H7 (cell line): ENCODE results near the gene IL21R. TPM values are rescaled to one million over a fixed set of nuclear protein-coding genes. Genes with fewer than 3 reads are reported as not detected.
A peak's percentile ranks its signal among the peaks of the same experiment; 100 is the strongest.

Source experiments
- DNase-seq: peaks from one replicate; pipeline ENCODE4 v3.0.0; 2012
- H3K27me3 ChIP-seq: 2 replicates; pipeline ENCODE4 v1.6.0; 2011; ENCODE audit warnings: mild to moderate bottlenecking, low read length; ENCODE audit not compliant: control insufficient read depth, insufficient read depth
- H3K36me3 ChIP-seq: replicated peaks from 2 replicates; pipeline ENCODE4 v1.5.1; 2011; ENCODE audit warnings: low read length; ENCODE audit not compliant: control insufficient read depth, insufficient read depth
- H3K4me3 ChIP-seq: 2 replicates; pipeline ENCODE4 v1.5.1; 2011; ENCODE audit warnings: low read depth, mild to moderate bottlenecking, control low read depth, low read length, moderate library complexity; ENCODE audit not compliant: insufficient read depth
- total RNA-seq: library from RNA; depleted of rRNA; stranded (reverse); fragments of >200 nt; shearing (Covaris generic); gene quantifications from 2 replicates; pipeline ENCODE4 v1.2.3, GENCODE V29; 2014; rRNA removed

IL21R gene
- 0.07 and 0.73 TPM in 2 replicates for total RNA-seq

DNA sequence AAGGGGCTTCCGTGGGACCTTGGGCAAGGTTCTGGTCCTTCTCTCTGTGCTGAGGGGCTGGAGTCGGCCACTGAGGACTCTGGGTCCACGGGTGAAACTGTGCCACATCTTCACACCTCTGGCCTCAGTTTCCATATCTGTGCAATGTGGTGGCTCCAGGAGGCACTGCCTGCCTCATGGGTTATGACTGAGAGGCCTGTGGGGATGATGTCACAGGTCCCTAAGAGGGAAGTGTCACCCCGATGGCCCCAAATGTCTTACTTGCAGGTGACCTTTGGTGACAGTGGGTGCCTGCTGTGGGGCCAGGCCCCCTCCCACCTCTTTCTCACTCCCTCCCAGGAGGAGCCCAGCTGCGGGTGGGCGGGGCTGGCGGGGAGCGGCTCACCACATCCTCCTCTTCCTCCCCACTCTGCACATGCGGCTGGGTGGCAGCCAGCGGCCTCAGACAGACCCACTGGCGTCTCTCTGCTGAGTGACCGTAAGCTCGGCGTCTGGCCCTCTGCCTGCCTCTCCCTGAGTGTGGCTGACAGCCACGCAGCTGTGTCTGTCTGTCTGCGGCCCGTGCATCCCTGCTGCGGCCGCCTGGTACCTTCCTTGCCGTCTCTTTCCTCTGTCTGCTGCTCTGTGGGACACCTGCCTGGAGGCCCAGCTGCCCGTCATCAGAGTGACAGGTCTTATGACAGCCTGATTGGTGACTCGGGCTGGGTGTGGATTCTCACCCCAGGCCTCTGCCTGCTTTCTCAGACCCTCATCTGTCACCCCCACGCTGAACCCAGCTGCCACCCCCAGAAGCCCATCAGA lies at the start of gene IL21R:
TSS of gene IL21R (plus strand) at position 407 of the 801 bp plus-strand sequence. CDS start 27,898 bp downstream, outside the sequence.
- Histone ChIP-seq H3K36me3 (no peaks in the 10 kb centered on the region), H3K4me3 (no peak within 1 kb of the TSS), H3K27me3 (no peaks in the 10 kb centered on the region)
- peak; percentile 52 for DNase-seq

DNA sequence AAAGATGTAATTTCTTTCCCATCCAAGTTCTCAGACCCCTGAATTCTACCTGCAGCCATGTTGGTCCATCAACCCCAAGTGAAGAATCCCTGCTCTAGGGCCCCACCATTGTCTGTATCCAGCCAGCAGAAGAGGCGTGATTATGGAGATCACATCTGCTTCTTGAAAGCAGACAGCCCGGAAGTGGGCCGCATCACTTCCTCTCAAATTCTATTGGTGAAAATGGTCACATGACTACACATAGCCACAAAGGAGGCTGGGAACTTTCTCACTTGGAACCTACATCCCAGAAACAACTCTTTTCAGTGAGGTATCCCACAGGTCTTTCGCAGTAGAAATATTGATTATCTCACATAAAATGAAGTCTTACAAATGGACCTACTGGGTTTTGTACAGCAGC lies 48.1 kb upstream of the IL21R start:
- no peak for DNase-seq
- Histone ChIP-seq H3K4me3 (no peak overlapping the region), H3K27me3 (no peaks in the 10 kb centered on the region), H3K36me3 (peaks cover 5% of the 10 kb centered on the region)

DNA sequence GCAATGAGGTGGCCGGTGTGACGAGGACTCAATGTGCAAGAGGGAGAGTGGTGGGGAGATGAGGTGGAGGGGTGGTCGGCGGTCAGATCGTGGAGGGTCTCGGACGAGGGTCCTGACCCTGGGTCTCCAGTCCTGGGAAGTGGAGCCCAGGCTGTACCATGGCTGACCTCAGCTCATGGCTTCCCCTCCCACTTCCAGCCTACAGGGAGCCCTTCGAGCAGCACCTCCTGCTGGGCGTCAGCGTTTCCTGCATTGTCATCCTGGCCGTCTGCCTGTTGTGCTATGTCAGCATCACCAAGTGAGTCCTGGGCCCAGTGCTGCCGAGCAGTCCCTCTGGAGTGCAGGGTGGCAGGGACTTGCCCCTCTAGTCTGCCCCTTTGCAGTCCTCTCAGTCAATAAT lies 46.4 kb upstream of the IL21R start:
- peak; percentile 76 for DNase-seq
- Histone ChIP-seq H3K36me3 (peaks cover 6% of the 10 kb centered on the region), H3K27me3 (no peaks in the 10 kb centered on the region), H3K4me3 (no peak overlapping the region)

DNA sequence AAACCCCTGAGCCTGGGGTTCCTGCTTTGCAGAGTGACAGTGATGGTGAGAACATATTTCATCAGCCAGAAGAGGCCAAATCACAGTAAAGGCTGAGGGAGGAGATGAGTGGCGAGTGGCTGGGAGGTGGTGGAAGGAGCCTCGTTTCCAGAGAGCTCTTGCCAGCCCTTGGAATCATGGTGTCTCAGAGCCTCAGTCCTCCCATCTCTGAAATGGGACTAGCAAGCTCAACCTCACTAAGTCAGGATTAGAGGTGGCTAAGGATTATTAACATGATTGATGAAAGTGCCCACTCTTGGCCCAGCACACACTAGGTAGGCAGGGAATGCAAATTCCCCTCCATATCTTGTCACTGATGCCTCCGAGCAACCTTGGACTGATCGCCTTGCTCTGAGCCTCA lies 45.2 kb upstream of the IL21R start:
- H3K4me3 ChIP-seq, result no peak overlapping the region
- H3K36me3 ChIP-seq, result peaks cover 7% of the 10 kb centered on the region
- no peak for DNase-seq
- H3K27me3 ChIP-seq, result no peaks in the 10 kb centered on the region

DNA sequence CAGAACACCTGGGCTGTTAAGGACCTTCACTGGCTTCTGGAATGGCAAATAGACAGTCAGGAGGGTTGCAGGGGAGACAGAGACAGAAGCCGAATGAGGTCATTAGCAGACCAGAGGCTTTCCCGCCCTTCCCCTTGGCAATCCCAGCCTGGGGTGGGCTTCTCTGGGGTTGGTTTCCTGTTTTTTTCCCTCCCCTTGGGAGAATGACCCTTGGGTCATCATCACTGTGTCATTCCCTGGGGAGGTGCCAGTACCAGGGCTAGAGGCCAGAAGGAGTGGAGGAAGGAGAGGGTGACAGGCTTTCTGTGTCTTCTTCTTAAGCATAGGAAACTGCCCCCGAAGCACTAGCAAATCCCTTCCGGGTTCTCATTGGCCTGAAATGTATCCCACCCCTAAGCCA lies 42.9 kb upstream of the IL21R start:
- Histone ChIP-seq H3K27me3 (no peaks in the 10 kb centered on the region), H3K36me3 (peaks cover 7% of the 10 kb centered on the region), H3K4me3 (no peak overlapping the region)
- DNase-seq, result no peak

DNA sequence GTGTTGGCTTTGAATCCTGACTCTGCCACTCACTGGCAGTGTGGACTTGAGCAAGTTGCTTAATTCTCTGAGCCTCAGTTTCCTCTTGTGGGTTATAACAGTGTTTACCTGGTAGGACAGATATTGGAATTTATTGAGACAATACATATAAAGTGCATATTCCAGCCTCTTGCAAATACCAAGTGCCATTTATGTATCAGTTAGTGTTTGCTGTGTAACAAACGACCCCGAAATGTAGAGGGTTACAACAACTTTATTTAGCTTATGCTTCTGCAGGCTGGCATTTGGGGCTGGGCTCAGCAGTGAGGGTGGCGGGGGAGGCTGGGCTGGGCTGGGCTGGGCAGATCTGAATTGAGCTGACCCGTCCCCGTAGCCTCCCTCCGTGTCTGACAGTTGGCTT lies 42.4 kb upstream of the IL21R start:
- H3K27me3 ChIP-seq, result no peaks in the 10 kb centered on the region
- peaks cover 7% of the 10 kb centered on the region for H3K36me3 ChIP-seq

DNA sequence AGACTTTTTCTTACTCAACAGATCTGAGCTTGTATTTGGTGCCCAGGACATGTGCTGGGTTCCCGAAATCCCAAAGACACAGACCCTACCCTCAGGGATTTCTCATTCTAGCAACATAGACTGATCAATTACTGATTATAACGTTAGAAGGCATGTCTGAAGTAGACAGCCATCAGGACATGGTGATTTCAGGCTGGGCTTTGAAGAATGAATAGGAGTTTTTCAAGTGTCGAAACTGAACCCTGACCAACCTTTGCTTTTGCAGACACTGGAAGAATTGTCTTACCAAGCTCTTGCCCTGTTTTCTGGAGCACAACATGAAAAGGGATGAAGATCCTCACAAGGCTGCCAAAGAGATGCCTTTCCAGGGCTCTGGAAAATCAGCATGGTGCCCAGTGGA lies 40.0 kb upstream of the IL21R start:
- no peaks in the 10 kb centered on the region for H3K27me3 ChIP-seq
- H3K4me3 ChIP-seq, result no peak overlapping the region
- peaks cover 7% of the 10 kb centered on the region for H3K36me3 ChIP-seq
- DNase-seq, result no peak

More for the DNA sequence above, 42.4 kb upstream of the IL21R start:
- no peak for DNase-seq
- H3K4me3 ChIP-seq, result no peak overlapping the region

DNA sequence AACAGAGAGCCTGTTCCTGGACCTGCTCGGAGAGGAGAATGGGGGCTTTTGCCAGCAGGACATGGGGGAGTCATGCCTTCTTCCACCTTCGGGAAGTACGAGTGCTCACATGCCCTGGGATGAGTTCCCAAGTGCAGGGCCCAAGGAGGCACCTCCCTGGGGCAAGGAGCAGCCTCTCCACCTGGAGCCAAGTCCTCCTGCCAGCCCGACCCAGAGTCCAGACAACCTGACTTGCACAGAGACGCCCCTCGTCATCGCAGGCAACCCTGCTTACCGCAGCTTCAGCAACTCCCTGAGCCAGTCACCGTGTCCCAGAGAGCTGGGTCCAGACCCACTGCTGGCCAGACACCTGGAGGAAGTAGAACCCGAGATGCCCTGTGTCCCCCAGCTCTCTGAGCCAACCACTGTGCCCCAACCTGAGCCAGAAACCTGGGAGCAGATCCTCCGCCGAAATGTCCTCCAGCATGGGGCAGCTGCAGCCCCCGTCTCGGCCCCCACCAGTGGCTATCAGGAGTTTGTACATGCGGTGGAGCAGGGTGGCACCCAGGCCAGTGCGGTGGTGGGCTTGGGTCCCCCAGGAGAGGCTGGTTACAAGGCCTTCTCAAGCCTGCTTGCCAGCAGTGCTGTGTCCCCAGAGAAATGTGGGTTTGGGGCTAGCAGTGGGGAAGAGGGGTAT lies 39.3 kb upstream of the IL21R start:
- no peaks in the 10 kb centered on the region for H3K27me3 ChIP-seq
- no peak overlapping the region for H3K4me3 ChIP-seq
- DNase-seq, result no peak
- peaks cover 7% of the 10 kb centered on the region for H3K36me3 ChIP-seq

DNA sequence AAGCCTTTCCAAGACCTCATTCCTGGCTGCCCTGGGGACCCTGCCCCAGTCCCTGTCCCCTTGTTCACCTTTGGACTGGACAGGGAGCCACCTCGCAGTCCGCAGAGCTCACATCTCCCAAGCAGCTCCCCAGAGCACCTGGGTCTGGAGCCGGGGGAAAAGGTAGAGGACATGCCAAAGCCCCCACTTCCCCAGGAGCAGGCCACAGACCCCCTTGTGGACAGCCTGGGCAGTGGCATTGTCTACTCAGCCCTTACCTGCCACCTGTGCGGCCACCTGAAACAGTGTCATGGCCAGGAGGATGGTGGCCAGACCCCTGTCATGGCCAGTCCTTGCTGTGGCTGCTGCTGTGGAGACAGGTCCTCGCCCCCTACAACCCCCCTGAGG lies 38.7 kb upstream of the IL21R start:
- Histone ChIP-seq H3K36me3 (peaks cover 7% of the 10 kb centered on the region), H3K27me3 (no peaks in the 10 kb centered on the region), H3K4me3 (no peak overlapping the region)
- peak; percentile 53 for DNase-seq

DNA sequence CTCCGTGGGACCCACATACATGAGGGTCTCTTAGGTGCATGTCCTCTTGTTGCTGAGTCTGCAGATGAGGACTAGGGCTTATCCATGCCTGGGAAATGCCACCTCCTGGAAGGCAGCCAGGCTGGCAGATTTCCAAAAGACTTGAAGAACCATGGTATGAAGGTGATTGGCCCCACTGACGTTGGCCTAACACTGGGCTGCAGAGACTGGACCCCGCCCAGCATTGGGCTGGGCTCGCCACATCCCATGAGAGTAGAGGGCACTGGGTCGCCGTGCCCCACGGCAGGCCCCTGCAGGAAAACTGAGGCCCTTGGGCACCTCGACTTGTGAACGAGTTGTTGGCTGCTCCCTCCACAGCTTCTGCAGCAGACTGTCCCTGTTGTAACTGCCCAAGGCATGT lies 38.2 kb upstream of the IL21R start:
- no peak overlapping the region for H3K4me3 ChIP-seq
- H3K27me3 ChIP-seq, result no peaks in the 10 kb centered on the region
- DNase-seq, result no peak
- peaks cover 7% of the 10 kb centered on the region for H3K36me3 ChIP-seq

DNA sequence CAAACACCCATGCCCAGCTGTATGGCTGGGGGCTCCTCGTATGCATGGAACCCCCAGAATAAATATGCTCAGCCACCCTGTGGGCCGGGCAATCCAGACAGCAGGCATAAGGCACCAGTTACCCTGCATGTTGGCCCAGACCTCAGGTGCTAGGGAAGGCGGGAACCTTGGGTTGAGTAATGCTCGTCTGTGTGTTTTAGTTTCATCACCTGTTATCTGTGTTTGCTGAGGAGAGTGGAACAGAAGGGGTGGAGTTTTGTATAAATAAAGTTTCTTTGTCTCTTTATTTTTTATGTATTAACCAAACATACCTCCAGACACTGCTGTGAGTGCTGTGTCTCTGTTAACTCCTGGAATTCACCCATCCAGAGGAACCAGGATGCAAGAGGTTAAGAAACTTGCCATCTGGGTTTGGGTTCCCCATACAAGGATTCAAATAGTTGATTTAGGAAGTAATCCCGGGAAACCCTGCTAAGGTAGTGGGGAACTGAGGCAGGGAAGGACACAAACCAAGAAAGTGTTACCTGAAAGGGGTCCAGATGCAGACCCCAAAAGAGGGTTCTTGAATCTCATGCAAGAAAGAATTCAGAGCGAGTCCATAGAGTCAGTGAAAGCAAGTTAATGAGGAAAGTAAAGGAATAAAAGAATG lies 37.4 kb upstream of the IL21R start:
- H3K4me3 ChIP-seq, result no peak overlapping the region
- peaks cover 5% of the 10 kb centered on the region for H3K36me3 ChIP-seq

DNA sequence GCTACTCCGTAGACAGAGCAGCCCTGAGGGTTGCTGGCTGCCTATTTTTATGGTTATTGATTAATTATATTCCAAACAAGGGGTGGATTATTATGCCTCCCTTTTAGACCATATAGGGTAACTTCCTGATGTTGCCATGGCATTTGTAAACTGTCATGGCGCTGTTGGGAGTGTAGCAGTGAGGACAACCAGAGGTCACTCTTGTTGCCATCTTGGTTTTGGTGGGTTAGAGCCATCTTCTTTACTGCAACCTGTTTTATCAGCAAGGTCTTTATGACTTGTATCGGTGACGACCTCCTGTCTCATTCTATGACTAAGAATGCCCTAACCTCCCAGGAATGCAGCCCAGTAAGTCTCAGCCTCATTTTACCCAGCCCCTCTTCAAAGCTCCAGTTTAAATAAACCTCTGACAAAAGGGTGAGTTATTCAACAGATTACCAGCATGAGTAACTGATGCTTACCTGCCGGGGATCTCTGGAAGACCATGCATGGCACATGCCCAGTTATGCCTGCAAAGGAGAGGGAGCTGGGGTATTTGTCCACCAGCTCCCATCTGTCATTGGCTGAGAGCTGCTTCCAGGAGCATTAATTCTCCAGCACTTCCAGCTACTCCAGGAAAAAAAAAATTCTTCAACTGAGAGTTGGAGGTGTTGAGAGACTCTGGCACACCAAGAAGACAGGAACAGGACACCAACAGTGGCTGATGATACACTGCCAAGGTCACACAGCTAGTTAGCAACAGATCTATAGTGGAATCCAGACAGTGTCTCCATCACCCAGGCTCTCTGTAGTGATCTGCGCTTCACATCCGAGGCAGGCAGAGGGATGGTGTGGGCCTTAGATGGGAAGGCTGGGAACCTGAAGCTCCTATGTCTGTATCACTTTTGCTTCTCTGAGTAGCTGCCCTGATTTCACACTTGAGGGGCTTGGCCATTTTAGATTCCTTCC lies 36.6 kb upstream of the IL21R start:
- Histone ChIP-seq H3K36me3 (peaks cover 5% of the 10 kb centered on the region), H3K4me3 (no peak overlapping the region), H3K27me3 (no peaks in the 10 kb centered on the region)
- DNase-seq, result no peak

More for the DNA sequence above, 37.4 kb upstream of the IL21R start:
- no peak for DNase-seq
- H3K27me3 ChIP-seq, result no peaks in the 10 kb centered on the region

DNA sequence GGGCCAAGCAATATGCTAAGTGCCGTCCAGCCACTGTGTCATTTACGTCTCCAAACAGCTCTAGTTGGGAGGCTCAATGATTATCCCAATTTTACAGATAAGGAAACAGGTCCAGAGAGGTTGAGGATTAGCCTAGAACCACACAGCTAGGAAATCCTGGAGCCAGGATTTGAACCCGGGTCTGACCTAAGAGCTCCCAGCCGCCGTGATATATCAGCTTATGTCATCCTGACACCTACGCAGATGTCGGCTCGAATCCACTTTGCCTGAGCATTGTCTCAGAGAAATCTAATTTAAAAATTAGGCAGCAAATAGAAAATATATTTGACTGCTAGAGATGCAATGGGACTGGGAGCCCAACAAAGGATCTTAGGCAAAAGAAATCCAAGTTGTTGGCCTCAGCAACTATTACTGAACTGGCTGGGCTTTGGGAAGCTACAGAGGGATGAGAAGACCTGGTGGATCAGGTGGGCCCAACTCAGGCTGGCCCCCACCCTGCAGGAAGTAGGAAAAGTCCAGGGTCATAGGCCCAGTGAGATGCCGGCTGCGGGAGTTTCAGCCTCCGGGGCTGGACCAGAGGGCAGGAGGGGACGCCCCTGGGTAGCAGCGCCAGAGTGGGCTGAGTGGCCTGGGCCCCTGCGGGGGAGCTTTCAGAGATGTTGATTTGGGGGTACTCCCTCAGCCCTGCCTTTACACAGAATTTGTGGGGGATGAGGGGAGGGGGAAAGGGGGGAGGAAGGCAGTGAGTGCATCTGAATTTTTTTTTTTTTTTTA lies 35.1 kb upstream of the IL21R start:
- no peak overlapping the region for H3K4me3 ChIP-seq
- peak; percentile 68 for DNase-seq

More for the DNA sequence above, 35.1 kb upstream of the IL21R start:
- peaks cover 4% of the 10 kb centered on the region for H3K36me3 ChIP-seq
- H3K27me3 ChIP-seq, result no peaks in the 10 kb centered on the region
